HG03045 (cell line): ENCODE results near the gene LEP.
"Not testable (repeated sequence)": the region's sequence is repeated elsewhere in the genome, so short reads cannot be mapped to it uniquely, and the experiment has no call there.

Experiments used
- ATAC-seq: cut with Tn5 transposase; IDR thresholded peaks from one replicate; pipeline ENCODE4 v1.9.1; 2021; ENCODE audit warnings: mild to moderate bottlenecking, moderate library complexity; ENCODE audit not compliant: unreplicated experiment

Gene LEP

GRCh38 chr7:128270826-128271272, 29.8 kb downstream of the LEP start:
- ATAC-seq, result no peak

GRCh38 chr7:128271471-128271941, 30.4 kb downstream of the LEP start:
- ATAC-seq, result no peak

- no peak for ATAC-seq
Measured at GRCh38 chr7:128271942-128272481, 30.9 kb downstream of the LEP start.

GRCh38 chr7:128274246-128274883, 33.3 kb downstream of the LEP start:
- no peak for ATAC-seq

GRCh38 chr7:128274884-128275603, 34.0 kb downstream of the LEP start:
- ATAC-seq, result no peak

GRCh38 chr7:128275681-128276080, 34.6 kb downstream of the LEP start:
- ATAC-seq, result no peak

GRCh38 chr7:128278366-128278765, 37.3 kb downstream of the LEP start:
- ATAC-seq, result no peak

- ATAC-seq, result no peak
Measured at GRCh38 chr7:128279124-128279713, 38.1 kb downstream of the LEP start.

- not testable (repeated sequence) for ATAC-seq
Measured at GRCh38 chr7:128280451-128280850, 39.4 kb downstream of the LEP start.

GRCh38 chr7:128281605-128282380, 40.7 kb downstream of the LEP start:
- no peak for ATAC-seq

- no peak for ATAC-seq
Measured at GRCh38 chr7:128284102-128284501, 43.0 kb downstream of the LEP start.

GRCh38 chr7:128287556-128287955, 46.5 kb downstream of the LEP start:
- no peak for ATAC-seq

- ATAC-seq, result not testable (repeated sequence)
Measured at GRCh38 chr7:128298004-128298403, 56.9 kb downstream of the LEP start.

GRCh38 chr7:128299109-128299607, 58.1 kb downstream of the LEP start:
- ATAC-seq, result no peak

GRCh38 chr7:128302139-128302538, 61.1 kb downstream of the LEP start:
- no peak for ATAC-seq

- no peak for ATAC-seq
Measured at GRCh38 chr7:128303133-128303532, 62.1 kb downstream of the LEP start.

- no peak for ATAC-seq
Measured at GRCh38 chr7:128303643-128304042, 62.6 kb downstream of the LEP start.

- no peak for ATAC-seq
Measured at GRCh38 chr7:128304212-128304611, 63.1 kb downstream of the LEP start.

- ATAC-seq, result no peak
Measured at GRCh38 chr7:128307061-128307460, 66.0 kb downstream of the LEP start.
